Liver (tissue), 9 donors: ENCODE data around the gene JDP2. TPM values are rescaled to one million over a fixed set of nuclear protein-coding genes. Genes with fewer than 3 reads are reported as not detected.

ENCODE experiments used
- DNase-seq: peaks from one replicate; pipeline ENCODE4 v3.0.0-alpha.2; 2017; ENCODE audit warnings: low spot score
- H3K27ac ChIP-seq, 2 donors: one replicate each; pipeline ENCODE4 v1.7.0; 2013; ENCODE audit warnings: inconsistent platforms in 2 of 2, low read length in 2 of 2, control low read depth in 1 of 2, low read depth in 1 of 2, mild to moderate bottlenecking in 1 of 2
- H3K27me3 ChIP-seq, 4 donors: one replicate each; pipeline versions ENCODE4 v1.6.1 to v1.7.0; 2013; ENCODE audit warnings: low read length in 3 of 4, inconsistent platforms in 1 of 4, mild to moderate bottlenecking in 1 of 4, moderate library complexity in 1 of 4; ENCODE audit not compliant: control insufficient read depth in 4 of 4, insufficient read depth in 4 of 4
- H3K36me3 ChIP-seq, 4 donors: one replicate each; pipeline versions ENCODE4 v1.6.1 to v1.7.0; 2013; ENCODE audit warnings: low read length in 3 of 4, mild to moderate bottlenecking in 3 of 4, low read depth in 1 of 4, moderate library complexity in 1 of 4; ENCODE audit not compliant: control insufficient read depth in 4 of 4, insufficient read depth in 3 of 4
- H3K4me1 ChIP-seq, 4 donors: one replicate each; pipeline versions ENCODE4 v1.6.1 to v1.7.0; 2013; ENCODE audit warnings: low read length in 3 of 4, mild to moderate bottlenecking in 3 of 4, moderate library complexity in 1 of 4; ENCODE audit not compliant: control insufficient read depth in 4 of 4, insufficient read depth in 4 of 4
- H3K4me3 ChIP-seq, 3 donors: one replicate each; pipeline versions ENCODE4 v1.6.1 to v1.7.0; 2013; ENCODE audit warnings: low read length in 3 of 3, control low read depth in 1 of 3, low read depth in 1 of 3, mild to moderate bottlenecking in 1 of 3
- H3K9ac ChIP-seq, 2 donors: one replicate each; pipeline ENCODE4 v1.7.0; 2013; ENCODE audit warnings: low read length in 2 of 2, mild to moderate bottlenecking in 2 of 2, moderate library complexity in 2 of 2, control low read depth in 1 of 2, low read depth in 1 of 2
- H3K9me3 ChIP-seq, 4 donors: one replicate each; pipeline versions ENCODE4 v1.6.1 to v1.7.0; 2013; ENCODE audit warnings: low read length in 3 of 4; ENCODE audit not compliant: control insufficient read depth in 4 of 4
- ATF3 ChIP-seq: IDR thresholded peaks from 2 replicates; pipeline ENCODE4 v1.6.1; 2016; ENCODE audit warnings: antibody characterized with exemption
- CTCF ChIP-seq: fragments of 150-350 bp; IDR thresholded peaks from 2 replicates; pipeline ENCODE4 v1.5.1; 2017; ENCODE audit warnings: improper control_type of control experiment, low read depth, low read length; ENCODE audit not compliant: missing input control
- EGR1 ChIP-seq, 2 donors: IDR thresholded peaks; 2 replicates each; pipeline ENCODE4 v1.6.1; 2016 to 2018; ENCODE audit warnings: antibody characterized with exemption in 2 of 2, low read depth in 2 of 2
- FOXA1 ChIP-seq: IDR thresholded peaks from 2 replicates; pipeline ENCODE4 v1.6.1; 2016; ENCODE audit warnings: antibody characterized with exemption
- FOXA2 ChIP-seq: IDR thresholded peaks from 2 replicates; pipeline ENCODE4 v1.6.1; 2016; ENCODE audit warnings: antibody characterized with exemption
- GABPA ChIP-seq, 2 donors: IDR thresholded peaks in 1 of 2; conservative IDR thresholded peaks in 1 of 2; 2 replicates each; pipeline ENCODE4 v1.6.1; 2016; ENCODE audit warnings: antibody characterized with exemption in 2 of 2, mild to moderate bottlenecking in 1 of 2, moderate library complexity in 1 of 2
- HNF4A ChIP-seq, 2 donors: conservative IDR thresholded peaks; 2 replicates each; pipeline ENCODE4 v1.6.1; 2016; ENCODE audit warnings: antibody characterized with exemption in 2 of 2, mild to moderate bottlenecking in 2 of 2
- HNF4G ChIP-seq: IDR thresholded peaks from 2 replicates; pipeline ENCODE4 v1.6.1; 2016; ENCODE audit warnings: antibody characterized with exemption
- JUND ChIP-seq, 2 donors: IDR thresholded peaks; 2 replicates each; pipeline ENCODE4 v1.6.1; 2016; ENCODE audit warnings: antibody characterized with exemption in 2 of 2
- NR2F2 ChIP-seq: IDR thresholded peaks from 2 replicates; pipeline ENCODE4 v1.6.1; 2016; ENCODE audit warnings: antibody characterized with exemption
- RAD21 ChIP-seq, 2 donors: IDR thresholded peaks; 2 replicates each; pipeline ENCODE4 v1.6.1; 2016; ENCODE audit warnings: antibody characterized with exemption in 2 of 2, mild to moderate bottlenecking in 2 of 2
- REST ChIP-seq: IDR thresholded peaks from 2 replicates; pipeline ENCODE4 v1.6.1; 2016; ENCODE audit warnings: antibody characterized with exemption, mild to moderate bottlenecking
- RXRA ChIP-seq, 2 donors: IDR thresholded peaks; 2 replicates each; pipeline ENCODE4 v1.6.1; 2017 to 2018; ENCODE audit warnings: antibody characterized with exemption in 2 of 2, mild to moderate bottlenecking in 1 of 2
- SP1 ChIP-seq: IDR thresholded peaks from 2 replicates; pipeline ENCODE4 v1.6.1; 2018; ENCODE audit warnings: antibody characterized with exemption, mild to moderate bottlenecking
- TAF1 ChIP-seq: conservative IDR thresholded peaks from 2 replicates; pipeline ENCODE4 v1.6.1; 2016; ENCODE audit warnings: antibody characterized with exemption, mild to moderate bottlenecking
- YY1 ChIP-seq: IDR thresholded peaks from 2 replicates; pipeline ENCODE4 v1.6.1; 2016; ENCODE audit warnings: antibody characterized with exemption, mild to moderate bottlenecking
- ZBTB33 ChIP-seq: IDR thresholded peaks from 2 replicates; pipeline ENCODE4 v1.6.1; 2016; ENCODE audit warnings: antibody characterized with exemption
- WGBS: extraction: QIAGEN DNeasy Blood & Tissue Kit; methylation state at CpG from one replicate; pipeline ENCODE4 v1.1.7; 2013; 5-methylcytosine and 5-hydroxymethylcytosine counted together
- polyA plus RNA-seq, 2 donors: library from polyadenylated mRNA; stranded (reverse) in 1 of 2; unstranded in 1 of 2; fragments of 200-250 nt in 1 of 2; fragments of >200 nt in 1 of 2; fragmentation: Nextera tagmentation in 1 of 2; extraction: Ambion mirVana in 1 of 2; gene quantifications; one replicate each; pipeline versions ENCODE4 v1.2.1 to v1.2.3, GENCODE V29; 2013 to 2015
- total RNA-seq, 2 donors: library from RNA; depleted of rRNA; stranded (reverse); fragments of >200 nt; gene quantifications; one replicate each; pipeline ENCODE4 v1.2.3, GENCODE V29; 2014
- TF ChIP-seq, protein P1 (sequence below): IDR thresholded peaks from 2 replicates; pipeline ENCODE4 v1.6.1; 2016; ENCODE audit warnings: antibody characterized with exemption
- donor health status: healthy.
- donor health status: healthy.
- donor health status: healthy.
- donor health status: healthy.
- donor health status: healthy.

Gene JDP2
- total and polyA plus RNA-seq, 4 donors, result 2.4 to 14.6 (median 8.7) TPM

DNA sequence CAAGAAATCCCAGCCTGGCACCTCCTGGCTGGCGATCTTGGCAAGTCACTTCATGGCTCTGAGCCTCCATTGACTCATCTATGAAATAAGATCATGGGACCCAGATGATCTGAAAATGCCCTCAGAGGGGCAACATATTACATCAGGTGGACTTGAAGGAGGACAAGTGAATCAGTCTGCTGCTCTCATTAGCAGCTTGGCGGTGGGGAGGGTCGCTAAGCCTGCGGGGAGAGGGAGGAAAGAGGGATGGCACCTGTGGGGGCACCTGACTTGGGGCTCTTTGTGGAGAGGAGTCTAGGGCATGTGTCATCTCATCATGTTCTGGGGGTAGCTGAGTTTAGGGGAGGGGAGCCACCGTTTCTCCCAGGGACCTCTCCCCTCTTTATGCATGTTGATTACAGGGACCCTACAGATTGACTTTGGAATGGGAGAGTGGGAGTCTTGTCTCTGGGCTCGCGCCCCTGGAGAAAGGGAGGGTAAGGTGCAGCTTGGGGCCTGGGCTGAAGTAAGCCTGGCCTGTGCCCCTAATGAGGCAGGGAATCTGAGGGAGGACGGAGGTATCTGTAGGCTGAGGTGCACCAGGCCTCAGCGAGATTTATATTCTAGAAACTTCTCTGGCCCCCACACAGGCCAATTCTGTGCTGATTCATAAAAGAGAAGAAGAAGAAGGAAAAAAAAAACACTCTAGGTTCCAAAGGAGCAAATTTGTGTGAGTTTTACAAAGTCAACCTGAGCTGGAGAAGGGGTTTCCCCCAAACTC is 65.2 kb downstream of the JDP2 start:
- TF ChIP-seq REST (no peak), ATF3 (no peak), ZBTB33 (no peak), SP1 (no peak), RAD21 (IDR thresholded peaks at IDR 0.05) (no peak), YY1 (no peak), CTCF (no peak), HNF4G (no peak), RXRA (IDR thresholded peaks at IDR 0.05) (no peak), JUND (IDR thresholded peaks at IDR 0.05) (no peak), FOXA2 (no peak), NR2F2 (no peak), EGR1 (IDR thresholded peaks at IDR 0.05; ENCODE audit: low read depth in 2 of 2) (no peak), TAF1 (no peak), HNF4A (conservative IDR thresholded peaks at IDR 0.05) (no peak), GABPA (IDR thresholded peaks at IDR 0.05 in 1 of 2, conservative IDR thresholded peaks at IDR 0.05 in 1 of 2) (no peak), FOXA1 (no peak)
- TF ChIP-seq, protein P1, sequence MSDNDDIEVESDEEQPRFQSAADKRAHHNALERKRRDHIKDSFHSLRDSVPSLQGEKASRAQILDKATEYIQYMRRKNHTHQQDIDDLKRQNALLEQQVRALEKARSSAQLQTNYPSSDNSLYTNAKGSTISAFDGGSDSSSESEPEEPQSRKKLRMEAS, result no peak
- no peaks in the 10 kb centered on the region for H3K27me3 ChIP-seq
- WGBS, result 93% methylated on average over 9 of the region's 9 CpGs
- no peak for DNase-seq
- no peak overlapping the region for H3K4me3 ChIP-seq
- no peaks in the 10 kb centered on the region for H3K4me1 ChIP-seq
- no peaks in the 10 kb centered on the region for H3K9me3 ChIP-seq
- no peaks in the 10 kb centered on the region for H3K36me3 ChIP-seq
- no peak overlapping the region for H3K9ac ChIP-seq
- H3K27ac ChIP-seq, result no peak overlapping the region
